ENCODE results near the gene SPON2.

The SPON2 gene

GRCh38 chr4:1183985-1184773, 11.8 kb upstream of the SPON2 start:
- TF ChIP-seq, protein P1, sequence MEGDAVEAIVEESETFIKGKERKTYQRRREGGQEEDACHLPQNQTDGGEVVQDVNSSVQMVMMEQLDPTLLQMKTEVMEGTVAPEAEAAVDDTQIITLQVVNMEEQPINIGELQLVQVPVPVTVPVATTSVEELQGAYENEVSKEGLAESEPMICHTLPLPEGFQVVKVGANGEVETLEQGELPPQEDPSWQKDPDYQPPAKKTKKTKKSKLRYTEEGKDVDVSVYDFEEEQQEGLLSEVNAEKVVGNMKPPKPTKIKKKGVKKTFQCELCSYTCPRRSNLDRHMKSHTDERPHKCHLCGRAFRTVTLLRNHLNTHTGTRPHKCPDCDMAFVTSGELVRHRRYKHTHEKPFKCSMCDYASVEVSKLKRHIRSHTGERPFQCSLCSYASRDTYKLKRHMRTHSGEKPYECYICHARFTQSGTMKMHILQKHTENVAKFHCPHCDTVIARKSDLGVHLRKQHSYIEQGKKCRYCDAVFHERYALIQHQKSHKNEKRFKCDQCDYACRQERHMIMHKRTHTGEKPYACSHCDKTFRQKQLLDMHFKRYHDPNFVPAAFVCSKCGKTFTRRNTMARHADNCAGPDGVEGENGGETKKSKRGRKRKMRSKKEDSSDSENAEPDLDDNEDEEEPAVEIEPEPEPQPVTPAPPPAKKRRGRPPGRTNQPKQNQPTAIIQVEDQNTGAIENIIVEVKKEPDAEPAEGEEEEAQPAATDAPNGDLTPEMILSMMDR (IDR thresholded peaks at IDR 0.05; ENCODE audit: control insufficient read depth, extremely low read depth, insufficient read depth): no peak
- DNase-seq (ENCODE audit: low read depth): no peak
- no peak overlapping the region for H3K4me3 ChIP-seq (ENCODE audit: low read depth, low read length)

DNA sequence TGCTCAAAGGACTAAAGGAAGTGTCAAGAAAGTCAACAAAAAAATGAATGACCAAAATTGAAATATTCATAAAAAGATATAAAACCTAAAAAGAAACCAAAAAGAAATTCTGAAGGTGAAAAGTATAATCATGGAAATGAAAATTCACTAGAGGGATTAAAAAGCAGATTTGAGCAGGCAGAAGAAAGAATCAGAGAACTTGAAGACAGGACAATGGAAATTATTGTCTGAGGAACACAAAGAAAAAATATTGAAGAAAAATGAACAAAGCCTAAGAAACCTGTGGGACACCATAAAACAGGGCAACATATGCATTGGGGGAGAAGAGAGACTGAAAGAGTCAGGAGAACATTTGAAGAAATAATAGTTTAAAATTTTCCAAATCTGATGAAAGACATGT, 9.9 kb upstream of the SPON2 start:
- DNase-seq (ENCODE audit: low read depth): no peak
- TF ChIP-seq, protein P1 (IDR thresholded peaks at IDR 0.05; ENCODE audit: control insufficient read depth, extremely low read depth, insufficient read depth): no peak
- H3K4me3 ChIP-seq (ENCODE audit: low read depth, low read length): no peak overlapping the region

GRCh38 chr4:1180663-1181062, 8.3 kb upstream of the SPON2 start:
- TF ChIP-seq, protein P1 (IDR thresholded peaks at IDR 0.05; ENCODE audit: control insufficient read depth, extremely low read depth, insufficient read depth): no peak
- no peak overlapping the region for H3K4me3 ChIP-seq (ENCODE audit: low read depth, low read length)
- no peak for DNase-seq (ENCODE audit: low read depth)

DNA sequence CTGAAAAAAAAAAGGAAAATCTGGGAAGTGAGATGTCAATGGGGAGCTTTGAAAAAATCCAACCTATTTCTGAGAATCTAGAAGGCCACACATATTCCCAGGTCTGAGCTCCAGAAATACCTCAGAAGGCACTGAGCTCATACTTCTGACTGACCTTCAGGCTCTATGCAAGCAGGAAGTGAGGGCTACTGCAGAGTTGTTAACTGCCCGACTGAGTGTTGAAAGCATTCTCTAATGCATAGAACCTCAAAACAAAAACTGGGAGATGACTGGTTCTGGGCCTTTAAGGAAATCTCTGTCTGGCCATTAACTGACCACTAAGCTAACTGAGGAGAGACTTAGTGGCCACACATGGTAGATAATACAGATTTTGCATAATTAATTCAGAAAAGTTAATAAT, 7.6 kb upstream of the SPON2 start:
- no peak for DNase-seq (ENCODE audit: low read depth)
- H3K4me3 ChIP-seq (ENCODE audit: low read depth, low read length): no peak overlapping the region
- TF ChIP-seq, protein P1 (IDR thresholded peaks at IDR 0.05; ENCODE audit: control insufficient read depth, extremely low read depth, insufficient read depth): no peak

DNA sequence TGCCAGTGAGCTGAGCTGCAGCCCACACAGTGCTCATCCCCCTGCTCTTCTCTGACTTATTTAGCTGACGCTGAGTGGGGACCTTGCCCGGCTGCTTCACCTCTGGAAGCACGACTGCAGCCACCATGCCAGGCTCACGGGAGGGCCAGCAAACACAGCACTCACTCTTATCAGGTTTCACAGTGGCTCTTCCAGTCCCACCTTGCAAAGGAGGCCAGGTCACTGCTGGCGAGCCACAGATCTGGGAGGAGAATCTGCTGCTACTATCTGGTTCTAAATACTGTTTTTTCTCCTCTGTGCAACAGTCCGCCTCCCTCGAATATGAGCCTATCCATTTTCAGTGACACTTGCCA, 6.7 kb upstream of the SPON2 start:
- no peak for DNase-seq (ENCODE audit: low read depth)
- TF ChIP-seq, protein P1 (IDR thresholded peaks at IDR 0.05; ENCODE audit: control insufficient read depth, extremely low read depth, insufficient read depth): no peak
- no peak overlapping the region for H3K4me3 ChIP-seq (ENCODE audit: low read depth, low read length)

- no peak for DNase-seq (ENCODE audit: low read depth)
- TF ChIP-seq, protein P1 (IDR thresholded peaks at IDR 0.05; ENCODE audit: control insufficient read depth, extremely low read depth, insufficient read depth): no peak
- no peak overlapping the region for H3K4me3 ChIP-seq (ENCODE audit: low read depth, low read length)
Measured at GRCh38 chr4:1178300-1179088, 6.1 kb upstream of the SPON2 start.

Measured in LNCaP clone FGC (cell line).